Stimulated activated CD4-positive, alpha-beta T cell treated with anti-CD3 and anti-CD28 coated beads, TNF-alpha, amount 100 ng/mL, for 24 hours (primary cell): ENCODE data around the gene FADS1.

ENCODE experiments used
- DNase-seq, 3 experiments: peaks; one replicate each; pipeline ENCODE4 v3.0.0-alpha.2; 2020; ENCODE audit warnings: low read depth in 3 of 3

The FADS1 gene

DNA sequence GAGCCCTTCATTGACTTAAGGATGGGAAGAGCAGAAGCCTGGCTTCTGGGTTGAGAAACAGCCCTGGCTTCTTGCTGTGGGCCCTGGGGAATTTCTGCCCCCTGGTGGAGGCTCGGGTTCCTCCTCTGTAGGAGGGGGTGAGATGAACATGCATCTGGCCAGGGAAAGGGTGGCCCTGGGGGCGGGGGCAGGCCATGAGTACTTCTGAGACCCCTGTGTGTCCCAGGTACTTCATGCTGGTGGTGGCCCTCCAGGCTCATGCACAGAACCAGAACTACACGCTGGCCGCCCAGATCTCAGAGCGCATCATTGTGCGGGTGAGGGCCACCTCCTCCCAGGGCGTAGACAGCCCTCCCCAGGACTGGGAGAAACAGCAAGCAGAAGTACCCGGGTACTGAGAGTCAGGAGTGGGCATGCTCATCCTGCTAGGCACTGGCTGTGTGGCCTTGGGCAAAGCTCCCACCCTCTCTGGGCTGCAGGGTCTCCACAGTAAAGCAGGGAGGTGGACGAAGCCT, 40.2 kb downstream of the FADS1 start:
- DNase-seq = peak in 1 of 3 experiments; percentile 65

GRCh38 chr11:61775606-61776554, 40.9 kb downstream of the FADS1 start:
- DNase-seq = no peak

DNA sequence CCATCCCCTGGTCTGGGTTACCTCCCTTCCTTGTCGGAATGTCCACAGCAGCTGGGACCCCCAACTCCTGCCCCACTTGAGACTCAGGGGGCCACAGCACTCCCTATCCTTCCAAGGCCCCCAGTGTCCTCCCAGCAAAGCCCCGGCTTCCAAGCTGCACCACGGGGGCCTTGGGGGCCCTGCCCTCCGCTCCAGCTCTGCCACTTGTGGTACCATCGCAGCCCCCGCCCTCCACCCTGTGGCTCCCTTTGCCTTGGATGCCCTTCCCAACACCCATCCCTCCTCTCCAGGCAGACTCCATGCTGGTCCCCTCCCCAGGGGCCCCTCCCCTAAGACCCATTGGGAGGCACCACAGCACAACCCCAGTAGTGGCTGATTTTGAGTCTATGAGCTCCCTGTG, 41.7 kb downstream of the FADS1 start:
- DNase-seq = no peak

GRCh38 chr11:61774411-61774810, 42.4 kb downstream of the FADS1 start:
- DNase-seq = no peak

DNA sequence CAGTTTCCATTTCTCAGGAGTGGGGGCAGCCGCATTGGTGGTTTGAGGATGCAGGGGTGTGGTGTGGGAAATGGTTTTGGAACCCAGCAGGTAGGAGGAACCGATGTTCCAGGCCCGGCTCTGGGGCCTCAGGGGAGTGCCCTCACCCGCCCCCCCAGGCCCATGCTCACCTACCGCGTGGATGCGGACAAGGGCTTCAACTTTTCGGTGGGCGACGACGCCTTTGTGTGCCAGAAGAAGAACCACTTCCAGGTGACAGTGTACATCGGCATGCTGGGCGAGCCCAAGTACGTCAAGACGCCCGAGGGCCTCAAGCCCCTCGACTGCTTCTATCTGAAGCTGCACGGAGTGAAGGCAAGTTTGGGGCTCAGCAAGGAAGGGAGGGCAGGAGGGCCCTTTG, 43.0 kb downstream of the FADS1 start:
- DNase-seq = no peak

DNA sequence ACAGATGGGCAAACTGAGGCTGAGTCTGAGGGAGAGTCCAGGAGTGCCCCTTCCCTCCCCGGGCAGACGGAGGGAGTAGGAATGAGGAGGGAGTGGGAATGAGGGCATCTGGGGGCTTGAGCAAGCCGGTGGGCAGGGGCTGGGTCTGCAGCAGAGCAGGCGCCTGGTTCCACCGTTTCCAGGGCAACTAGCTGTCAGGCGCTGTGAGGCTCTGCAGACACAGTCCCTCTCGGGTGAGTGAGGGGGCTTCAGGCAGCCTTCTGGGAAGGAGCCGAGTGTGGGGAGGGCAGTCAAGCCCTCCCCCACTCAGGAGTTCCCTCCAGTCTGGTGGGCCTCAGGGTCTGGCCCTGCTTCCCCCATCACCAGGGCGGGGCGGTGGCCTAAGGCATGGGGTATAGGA, 43.4 kb downstream of the FADS1 start:
- no peak for DNase-seq

- no peak for DNase-seq
These were observed 44.8 kb downstream of the FADS1 start for GRCh38 chr11:61771985-61772455.

DNA sequence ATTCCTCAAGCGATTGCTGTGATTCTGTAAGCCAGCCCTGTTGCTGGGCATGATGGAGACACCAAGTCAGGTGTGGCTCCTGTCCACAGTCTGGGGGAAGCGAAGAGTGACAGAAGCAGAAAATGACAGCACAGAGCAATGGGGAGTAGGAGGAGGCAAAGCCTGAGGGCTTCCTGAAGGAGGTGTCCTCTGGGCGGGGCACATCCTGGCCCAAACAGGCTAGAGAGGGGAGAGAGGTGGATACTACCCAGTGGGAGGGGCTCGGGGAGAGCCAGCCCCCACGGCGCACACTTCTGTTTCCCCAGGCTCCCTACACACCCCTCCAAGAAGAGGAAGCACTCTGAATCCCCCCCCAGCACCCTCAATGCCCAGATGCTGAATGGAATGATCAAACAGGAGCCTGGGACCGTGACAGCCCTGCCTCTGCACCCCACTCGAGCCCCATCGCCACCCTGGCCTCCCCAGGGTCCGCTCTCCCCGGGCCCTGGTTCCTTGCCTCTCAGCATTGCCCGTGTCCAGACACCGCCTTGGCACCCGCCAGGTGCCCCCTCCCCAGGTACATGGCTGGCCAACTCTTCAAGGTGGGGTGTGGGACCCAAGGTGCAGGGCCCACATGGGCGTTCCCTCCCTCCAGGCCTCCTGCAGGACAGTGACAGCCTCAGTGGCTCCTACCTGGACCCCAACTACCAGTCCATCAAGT, 45.5 kb downstream of the FADS1 start:
- no peak for DNase-seq

GRCh38 chr11:61769946-61770683, 46.7 kb downstream of the FADS1 start:
- DNase-seq = no peak

- DNase-seq = no peak
These were observed 47.5 kb downstream of the FADS1 start for GRCh38 chr11:61769169-61769920.

DNA sequence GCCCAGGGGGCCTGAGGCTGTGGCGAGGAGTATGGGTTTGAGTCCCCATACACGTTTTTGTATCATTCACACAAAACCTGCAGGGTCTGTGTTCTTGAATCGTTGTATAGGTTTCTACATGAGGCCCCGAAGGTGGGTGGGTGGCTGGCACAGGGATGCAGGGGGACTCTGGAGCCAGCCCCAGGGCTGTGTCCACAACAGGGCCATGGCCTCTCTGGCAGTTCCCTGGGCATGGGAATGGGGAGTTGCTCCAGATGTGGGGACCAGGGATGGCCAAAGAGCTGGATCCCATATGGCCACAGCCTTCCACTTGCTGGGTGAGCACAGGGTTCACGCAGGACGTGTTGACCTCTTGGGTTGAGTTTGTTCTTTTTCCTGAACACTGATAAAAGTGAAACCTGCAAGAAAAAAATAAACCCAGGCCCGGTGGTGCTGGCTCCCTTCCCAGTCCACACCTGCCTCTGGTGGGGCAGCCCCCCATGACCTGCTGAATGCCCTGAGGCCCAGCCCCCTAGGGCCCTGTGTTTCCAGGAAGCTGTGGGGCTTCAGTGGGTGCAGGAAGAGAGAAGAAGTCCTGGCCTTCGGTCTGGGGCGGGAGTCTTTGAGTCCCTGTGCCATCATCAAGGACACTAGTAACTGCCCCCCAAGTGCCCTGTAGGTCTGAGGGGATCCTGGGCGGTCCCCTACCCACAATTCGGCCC, 48.3 kb downstream of the FADS1 start:
- no peak for DNase-seq

- no peak for DNase-seq
These were observed 50.4 kb downstream of the FADS1 start for GRCh38 chr11:61766353-61766841.

DNA sequence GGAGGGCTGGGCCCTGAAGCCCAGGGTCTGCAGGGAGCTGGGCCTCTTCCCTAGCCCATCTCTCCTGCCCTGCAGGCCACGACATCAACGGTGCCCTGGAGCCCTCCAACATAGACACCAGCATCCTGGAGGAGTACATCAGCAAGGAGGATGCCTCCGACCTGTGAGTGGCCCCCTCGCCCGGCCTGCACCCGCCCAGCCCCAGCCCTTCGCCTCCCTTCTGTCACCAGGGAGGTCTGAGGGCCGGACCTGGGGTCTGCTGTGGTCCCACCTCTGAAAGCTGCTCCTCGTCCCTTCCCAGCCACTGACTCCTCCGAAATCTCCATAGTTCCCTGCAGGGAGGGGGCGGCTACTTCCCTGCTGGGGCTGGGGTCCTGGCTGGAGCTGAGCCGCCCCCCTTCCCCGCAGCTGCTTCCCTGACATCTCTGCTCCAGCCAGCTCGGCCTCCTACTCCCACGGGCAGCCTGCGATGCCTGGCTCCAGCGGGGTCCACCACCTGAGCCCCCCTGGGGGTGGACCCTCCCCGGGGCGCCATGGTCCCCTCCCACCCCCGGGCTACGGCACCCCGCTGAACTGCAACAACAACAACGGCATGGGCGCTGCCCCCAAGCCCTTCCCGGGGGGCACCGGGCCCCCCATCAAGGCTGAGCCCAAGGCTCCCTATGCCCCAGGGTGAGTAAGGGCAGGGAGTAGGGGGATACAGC, 51.1 kb downstream of the FADS1 start:
- DNase-seq = no peak

GRCh38 chr11:61764606-61765260, 52.1 kb downstream of the FADS1 start:
- DNase-seq = no peak

DNA sequence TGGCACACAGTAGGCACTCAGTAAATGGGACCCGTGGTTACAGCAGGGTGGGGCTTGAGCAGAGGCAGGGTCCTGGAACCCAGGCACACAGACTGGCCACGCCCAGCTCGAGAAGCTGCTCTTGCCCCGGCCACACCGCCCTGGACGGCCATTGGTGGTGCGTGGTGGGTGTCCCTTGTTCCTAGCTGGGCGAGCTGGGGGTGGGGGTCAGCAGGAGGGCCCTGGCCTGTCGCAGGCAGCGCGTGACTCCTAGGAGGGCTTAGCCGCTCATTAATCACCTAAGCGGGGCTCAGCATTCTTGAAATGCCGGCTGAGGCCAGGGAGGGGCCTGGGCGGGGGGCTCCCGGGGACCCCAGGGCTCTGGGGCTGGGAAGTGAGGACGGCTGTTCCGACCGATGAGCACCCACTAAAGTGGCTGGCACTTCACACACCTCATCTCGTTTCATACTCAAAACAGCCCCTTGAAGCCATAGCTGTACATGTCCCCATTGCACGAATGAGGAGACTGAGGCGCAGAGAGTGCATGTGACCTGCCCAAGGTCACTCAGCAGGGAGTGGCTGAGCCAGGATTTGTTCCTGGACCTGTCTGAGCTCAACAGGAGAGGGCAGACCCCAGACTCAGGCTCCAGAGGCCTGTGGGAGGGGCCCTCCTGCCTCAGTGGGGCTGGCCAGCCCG, 52.7 kb downstream of the FADS1 start:
- DNase-seq = no peak

DNA sequence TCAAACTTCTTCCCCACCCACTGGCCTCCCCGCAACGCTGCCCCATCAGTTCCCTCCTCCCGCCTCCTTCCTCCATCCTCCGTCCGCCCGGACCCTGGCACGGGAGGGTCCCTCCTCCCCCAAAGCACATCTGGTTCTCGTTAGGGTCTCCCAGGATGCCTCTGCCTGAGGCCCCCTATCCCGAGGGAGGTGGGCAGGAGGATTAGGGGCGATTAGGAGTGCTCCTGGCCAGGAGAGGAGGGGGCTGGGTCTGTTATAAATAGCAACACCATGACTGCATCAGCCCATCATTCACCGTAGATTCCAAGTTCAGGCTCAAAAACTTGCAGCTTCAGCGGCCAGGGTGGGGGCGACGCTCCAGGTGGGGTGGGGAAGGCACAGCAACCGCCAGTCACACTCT, 54.0 kb downstream of the FADS1 start:
- no peak for DNase-seq

DNA sequence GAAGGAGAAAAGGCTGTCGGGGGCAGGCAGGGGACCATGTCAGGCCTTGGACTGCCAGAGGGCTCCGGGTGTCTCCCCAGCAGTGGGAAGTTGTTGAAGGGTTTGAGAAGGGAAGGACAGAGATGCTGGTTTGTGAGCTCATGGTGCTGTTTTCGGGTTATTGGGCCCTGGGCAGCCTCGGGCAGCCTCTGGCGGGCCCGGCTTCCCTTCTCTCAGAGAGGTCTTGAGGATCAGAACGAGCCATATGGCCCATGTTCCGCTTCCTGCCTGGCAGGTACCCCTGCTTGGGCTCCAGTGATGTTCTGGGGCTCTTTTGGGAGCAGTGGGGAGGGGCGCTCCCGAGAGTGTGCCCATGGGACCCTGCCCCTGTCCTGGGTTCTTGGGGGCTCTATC, 54.6 kb downstream of the FADS1 start:
- DNase-seq = no peak

- DNase-seq = no peak
These were observed 55.2 kb downstream of the FADS1 start for GRCh38 chr11:61761440-61762222.
